Smooth muscle cell of the coronary artery (primary cell): ENCODE measurements around the gene SUB1. TPM values are rescaled to one million over a fixed set of nuclear protein-coding genes. Genes with fewer than 3 reads are reported as not detected.

Experiments
- total RNA-seq: library from RNA; depleted of rRNA; stranded (reverse); fragments of >200 nt; gene quantifications from 2 replicates; pipeline ENCODE4 v1.2.3, GENCODE V29; 2014; ENCODE audit warnings: low replicate concordance

The SUB1 gene
- total RNA-seq = 104 and 121 TPM in 2 replicates

DNA sequence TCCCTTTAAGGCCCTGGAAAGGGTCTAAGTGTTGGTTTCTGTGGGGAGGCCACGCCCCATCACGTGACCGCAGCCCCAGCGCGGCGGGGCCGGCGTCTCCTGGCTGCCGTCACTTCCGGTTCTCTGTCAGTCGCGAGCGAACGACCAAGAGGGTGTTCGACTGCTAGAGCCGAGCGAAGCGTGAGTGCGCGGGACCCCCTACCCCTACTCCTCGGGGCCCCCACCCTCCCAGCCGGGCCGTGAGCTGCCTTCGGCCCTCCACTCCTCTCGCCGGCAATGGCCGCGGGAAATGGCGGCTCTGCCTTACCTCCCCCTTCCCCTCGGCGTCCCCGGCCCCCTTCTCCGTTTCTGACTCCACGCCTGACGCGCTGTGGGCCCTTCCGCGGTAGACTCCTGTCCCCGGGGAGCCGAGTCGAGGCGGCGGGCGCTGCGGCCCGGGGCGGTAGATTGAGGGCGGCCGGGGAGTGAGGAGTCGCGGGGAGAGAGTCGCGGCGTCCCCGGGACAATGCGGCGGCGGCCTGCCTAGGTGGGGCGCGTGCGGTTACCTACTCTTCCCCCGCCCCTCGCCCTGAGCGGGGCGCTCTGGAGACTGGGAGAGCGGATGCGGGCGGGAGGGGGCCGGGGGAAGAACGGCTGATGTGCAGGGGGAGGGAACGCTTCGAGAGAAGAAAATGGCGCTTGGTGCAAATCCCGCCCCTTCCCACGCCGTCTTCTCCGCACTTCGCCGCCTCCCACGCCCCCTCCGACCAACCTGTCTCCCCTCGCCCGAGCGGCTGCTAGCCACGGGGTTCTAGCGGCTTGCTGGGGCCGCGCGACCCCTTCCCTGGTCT, at the start of gene SUB1:
TSS of gene SUB1 (plus strand) at position 112 of the 830 bp plus-strand sequence. CDS start 2,956 bp downstream, outside the sequence.

Other genes with a start within 250 kb of the SUB1 start
- gene ZFR, start 140.8 kb upstream of the SUB1 start, total RNA-seq = 50.1 and 52.5 TPM in 2 replicates
- gene NPR3, start 125.8 kb downstream of the SUB1 start, total RNA-seq = 35.7 and 58.0 TPM in 2 replicates